AG09309 (cell line): Measurements from ENCODE around the gene ZBTB40.

Source experiments
- DNase-seq: peaks from one replicate; pipeline ENCODE4 v3.0.0-alpha.2; 2010; ENCODE audit warnings: low read depth
- H3K4me3 ChIP-seq: 2 replicates; pipeline ENCODE4 v1.5.1; 2011; ENCODE audit warnings: mild to moderate bottlenecking, low read depth, low read length, moderate library complexity; ENCODE audit not compliant: control insufficient read depth
- TF ChIP-seq, protein P1 (sequence below): IDR thresholded peaks from 2 replicates; pipeline ENCODE4 v1.5.1; 2011; ENCODE audit warnings: mild to moderate bottlenecking, low read depth, low read length, inconsistent platforms; ENCODE audit not compliant: insufficient read depth, control insufficient read depth; ENCODE audit errors: missing control alignments

The ZBTB40 gene

DNA sequence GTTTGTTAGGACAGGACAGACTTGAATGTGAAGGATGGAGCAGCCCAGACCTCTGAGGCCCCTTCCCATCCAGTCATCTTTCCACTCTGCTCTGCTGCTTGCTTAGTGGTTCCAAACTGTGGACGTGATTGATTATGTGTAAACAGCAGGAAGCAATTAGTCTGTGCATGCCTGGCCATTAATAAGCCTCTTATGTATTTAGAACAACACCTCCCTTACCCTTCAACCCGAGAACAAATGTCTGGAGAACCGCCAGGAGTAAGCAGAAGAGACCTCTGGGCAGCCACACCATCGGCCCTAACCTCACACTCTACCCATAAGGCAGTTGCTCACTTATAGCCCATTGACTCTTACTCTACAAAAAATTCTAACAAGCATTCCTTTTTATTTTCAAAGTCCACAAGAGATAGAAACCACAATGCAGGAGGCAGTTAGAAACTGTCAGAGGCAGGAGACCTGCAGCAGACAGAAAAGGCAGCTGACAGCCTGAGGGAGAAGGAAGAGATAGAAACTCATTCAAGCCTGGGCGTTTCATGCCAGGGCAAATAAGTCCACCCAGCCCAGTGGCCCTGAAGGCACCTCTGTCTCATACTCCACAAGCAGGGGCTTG lies 105.8 kb downstream of the ZBTB40 start:
- H3K4me3 ChIP-seq, result no peak overlapping the region
- DNase-seq, result no peak

GRCh38 chr1:22562584-22563583 lies 111.2 kb downstream of the ZBTB40 start, which contains the start of gene EPHA8:
TSS of gene EPHA8 (plus strand) at chr1:22563489. CDS start at chr1:22563636, 147 bp downstream.
- H3K4me3 ChIP-seq, result no peak within 1 kb of the TSS
- TF ChIP-seq, protein P1, sequence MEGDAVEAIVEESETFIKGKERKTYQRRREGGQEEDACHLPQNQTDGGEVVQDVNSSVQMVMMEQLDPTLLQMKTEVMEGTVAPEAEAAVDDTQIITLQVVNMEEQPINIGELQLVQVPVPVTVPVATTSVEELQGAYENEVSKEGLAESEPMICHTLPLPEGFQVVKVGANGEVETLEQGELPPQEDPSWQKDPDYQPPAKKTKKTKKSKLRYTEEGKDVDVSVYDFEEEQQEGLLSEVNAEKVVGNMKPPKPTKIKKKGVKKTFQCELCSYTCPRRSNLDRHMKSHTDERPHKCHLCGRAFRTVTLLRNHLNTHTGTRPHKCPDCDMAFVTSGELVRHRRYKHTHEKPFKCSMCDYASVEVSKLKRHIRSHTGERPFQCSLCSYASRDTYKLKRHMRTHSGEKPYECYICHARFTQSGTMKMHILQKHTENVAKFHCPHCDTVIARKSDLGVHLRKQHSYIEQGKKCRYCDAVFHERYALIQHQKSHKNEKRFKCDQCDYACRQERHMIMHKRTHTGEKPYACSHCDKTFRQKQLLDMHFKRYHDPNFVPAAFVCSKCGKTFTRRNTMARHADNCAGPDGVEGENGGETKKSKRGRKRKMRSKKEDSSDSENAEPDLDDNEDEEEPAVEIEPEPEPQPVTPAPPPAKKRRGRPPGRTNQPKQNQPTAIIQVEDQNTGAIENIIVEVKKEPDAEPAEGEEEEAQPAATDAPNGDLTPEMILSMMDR, result no peak
- DNase-seq, result no peak

More for the DNA sequence above, 105.8 kb downstream of the ZBTB40 start:
- TF ChIP-seq, protein P1, result no peak

DNA sequence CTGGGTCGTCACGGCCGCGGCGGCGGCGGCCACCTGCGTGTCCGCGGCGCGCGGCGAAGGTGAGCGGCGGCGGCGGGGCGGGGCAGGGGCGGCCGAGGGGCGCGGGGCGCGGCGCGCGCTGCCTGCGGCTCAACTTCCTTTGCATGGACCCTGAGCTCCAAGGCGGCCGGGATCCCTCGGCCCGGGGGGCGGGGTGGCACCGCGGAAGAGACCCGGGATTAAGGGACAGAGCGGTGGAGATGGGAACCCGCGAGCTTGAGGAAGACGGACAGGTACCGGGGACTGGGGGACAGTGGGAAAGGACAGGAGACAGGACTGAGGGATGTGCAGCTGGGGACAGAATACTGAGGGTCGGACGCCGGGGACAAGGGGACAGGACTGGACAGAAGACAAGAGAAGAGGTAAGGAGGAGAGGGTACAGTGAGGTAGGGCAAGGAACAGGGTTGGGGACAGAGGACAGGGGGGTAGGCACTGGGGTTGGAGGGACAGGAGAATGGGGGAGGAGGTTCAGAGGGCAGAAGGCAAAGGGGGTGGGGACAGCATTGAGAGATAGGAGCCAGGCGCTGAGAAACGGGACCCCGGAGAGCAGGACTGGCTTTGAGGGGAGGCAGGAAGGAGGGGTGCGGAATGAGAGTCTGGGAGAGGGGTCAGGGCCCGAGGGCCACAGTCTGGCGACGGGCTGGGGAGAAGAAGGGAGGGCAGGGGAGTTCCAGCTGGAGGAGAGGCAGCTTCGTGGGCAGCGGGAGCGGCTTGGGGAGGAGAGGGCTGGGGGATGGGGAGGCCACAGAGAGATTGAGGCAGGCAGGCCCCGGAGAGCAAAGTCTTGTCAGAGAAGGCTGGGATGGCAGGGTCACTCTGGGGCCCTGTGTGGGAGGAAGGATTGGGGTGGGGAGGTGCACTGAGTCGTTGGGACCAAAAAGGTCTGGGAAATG lies 112.3 kb downstream of the ZBTB40 start:
- TF ChIP-seq, protein P1, result no peak
- DNase-seq, result no peak

GRCh38 chr1:22566161-22566560 lies 114.5 kb downstream of the ZBTB40 start:
- H3K4me3 ChIP-seq, result no peak overlapping the region
- TF ChIP-seq, protein P1, result no peak
- DNase-seq, result no peak

More for the DNA sequence above, 112.3 kb downstream of the ZBTB40 start:
- H3K4me3 ChIP-seq, result no peak overlapping the region

DNA sequence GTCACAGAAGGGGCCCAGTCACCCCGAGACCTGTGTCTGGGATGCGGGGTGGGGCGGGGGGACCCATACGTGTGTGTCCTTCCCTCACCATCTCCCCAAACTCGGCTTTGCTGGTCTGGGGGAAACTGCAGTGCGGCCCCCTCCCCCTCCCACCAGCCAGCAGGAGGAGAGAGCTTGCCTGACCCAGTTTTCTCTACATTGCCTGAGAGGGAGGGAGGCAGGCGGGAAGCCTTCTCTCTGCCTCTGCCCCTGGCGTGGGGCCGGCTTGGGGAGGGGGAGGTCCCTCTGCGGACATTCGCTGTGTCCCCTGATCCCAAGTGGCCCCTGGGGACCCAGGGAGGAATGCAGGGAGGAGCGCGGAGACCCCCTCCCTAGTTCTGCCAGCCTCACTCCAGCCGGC lies 115.5 kb downstream of the ZBTB40 start:
- TF ChIP-seq, protein P1, result no peak
- no peak for DNase-seq
- no peak overlapping the region for H3K4me3 ChIP-seq

DNA sequence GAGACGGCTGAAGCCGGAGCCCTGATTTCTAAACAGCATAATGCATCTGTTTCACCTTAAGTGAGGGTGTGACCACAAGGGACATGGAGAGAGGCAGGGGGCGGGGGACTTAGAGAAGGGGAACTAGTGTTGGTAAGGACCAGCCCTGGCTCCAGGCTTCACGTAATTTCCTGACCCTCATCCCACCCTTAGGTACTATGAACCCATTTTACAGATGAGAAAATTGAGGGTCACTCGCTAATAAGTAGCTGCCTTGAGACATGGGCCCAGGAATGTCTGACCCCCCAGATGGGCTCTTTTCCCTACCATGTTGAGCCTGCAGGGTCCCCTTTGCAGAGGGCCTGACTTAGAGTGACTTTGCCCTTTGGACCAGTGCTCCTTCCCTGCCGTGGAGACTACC lies 116.3 kb downstream of the ZBTB40 start:
- no peak for DNase-seq
- TF ChIP-seq, protein P1, result no peak
- H3K4me3 ChIP-seq, result no peak overlapping the region
